GM19467 (cell line): ENCODE results near the gene MRPL20.
"Not testable (repeated sequence)": the region's sequence is repeated elsewhere in the genome, so short reads cannot be mapped to it uniquely, and the experiment has no call there.

Experiments used
- ATAC-seq: cut with Tn5 transposase; IDR thresholded peaks from one replicate; pipeline ENCODE4 v1.9.1; 2021; ENCODE audit warnings: mild to moderate bottlenecking, moderate library complexity; ENCODE audit not compliant: unreplicated experiment

MRPL20 gene

DNA sequence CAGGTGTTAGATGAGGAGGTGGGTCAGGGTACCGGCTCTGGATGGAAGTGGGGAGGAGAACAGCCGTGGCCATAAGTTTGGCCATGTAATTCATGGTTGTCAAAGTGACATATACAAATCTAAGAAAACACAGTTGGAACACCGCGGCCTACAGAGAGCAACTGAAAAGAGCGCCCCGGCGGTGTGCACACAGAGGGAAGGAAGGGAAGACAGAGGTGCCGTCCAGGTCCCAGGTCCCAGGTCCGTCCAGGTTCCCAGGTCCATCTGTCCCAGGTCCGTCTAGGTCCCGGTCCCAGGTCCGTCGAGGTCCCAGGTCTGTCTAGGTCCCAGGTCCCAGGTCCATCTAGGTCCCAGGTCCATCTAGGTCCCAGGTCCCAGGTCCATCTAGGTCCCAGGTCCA, 4.5 kb upstream of the MRPL20 start:
- no peak for ATAC-seq

DNA sequence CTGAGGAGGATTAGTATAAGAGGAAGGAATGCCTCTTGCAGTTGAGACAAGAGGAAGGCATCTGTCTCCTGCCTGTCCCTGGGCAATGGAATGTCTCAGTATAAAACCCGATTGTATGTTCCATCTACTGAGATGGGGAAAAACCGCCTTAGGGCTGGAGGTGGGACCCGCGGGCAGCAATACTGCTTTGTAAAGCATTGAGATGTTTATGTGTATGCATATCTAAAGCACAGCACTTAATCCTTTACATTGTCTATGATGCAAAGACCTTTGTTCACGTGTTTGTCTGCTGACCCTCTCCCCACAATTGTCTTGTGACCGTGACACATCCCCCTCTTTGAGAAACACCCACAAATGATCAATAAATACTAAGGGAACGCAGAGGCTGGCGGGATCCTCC, 3.1 kb upstream of the MRPL20 start:
- not testable (repeated sequence) for ATAC-seq

- peak; percentile 32 for ATAC-seq
Measured at GRCh38 chr1:1407636-1408318, 684 bp upstream of the MRPL20 start.

- no peak for ATAC-seq
Measured at GRCh38 chr1:1406101-1406820, 832 bp downstream of the MRPL20 start.

DNA sequence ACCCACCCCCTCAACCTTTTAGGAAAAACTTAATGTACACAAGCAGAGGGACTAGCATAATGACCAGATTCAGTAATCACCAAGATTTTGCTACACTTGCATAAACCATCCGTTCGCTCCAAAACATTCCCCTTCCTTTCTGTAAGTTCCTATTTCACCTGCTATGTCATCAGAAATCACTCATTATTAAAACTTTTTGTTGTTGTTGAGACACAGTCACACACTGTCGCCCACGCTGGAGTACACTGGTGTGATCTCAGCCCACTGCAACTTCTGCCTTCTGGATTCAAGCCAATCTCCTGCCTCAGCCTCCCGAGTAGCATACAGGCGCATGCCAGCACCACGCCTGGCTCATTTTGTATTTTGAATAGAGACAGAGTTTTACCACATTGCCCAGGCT, 3.4 kb downstream of the MRPL20 start:
- no peak for ATAC-seq

- ATAC-seq: not testable (repeated sequence)
Measured at GRCh38 chr1:1402901-1403392, 4.1 kb downstream of the MRPL20 start.

GRCh38 chr1:1402072-1402900, 4.8 kb downstream of the MRPL20 start:
- ATAC-seq: no peak

GRCh38 chr1:1401457-1402010, 5.6 kb downstream of the MRPL20 start:
- ATAC-seq: no peak

DNA sequence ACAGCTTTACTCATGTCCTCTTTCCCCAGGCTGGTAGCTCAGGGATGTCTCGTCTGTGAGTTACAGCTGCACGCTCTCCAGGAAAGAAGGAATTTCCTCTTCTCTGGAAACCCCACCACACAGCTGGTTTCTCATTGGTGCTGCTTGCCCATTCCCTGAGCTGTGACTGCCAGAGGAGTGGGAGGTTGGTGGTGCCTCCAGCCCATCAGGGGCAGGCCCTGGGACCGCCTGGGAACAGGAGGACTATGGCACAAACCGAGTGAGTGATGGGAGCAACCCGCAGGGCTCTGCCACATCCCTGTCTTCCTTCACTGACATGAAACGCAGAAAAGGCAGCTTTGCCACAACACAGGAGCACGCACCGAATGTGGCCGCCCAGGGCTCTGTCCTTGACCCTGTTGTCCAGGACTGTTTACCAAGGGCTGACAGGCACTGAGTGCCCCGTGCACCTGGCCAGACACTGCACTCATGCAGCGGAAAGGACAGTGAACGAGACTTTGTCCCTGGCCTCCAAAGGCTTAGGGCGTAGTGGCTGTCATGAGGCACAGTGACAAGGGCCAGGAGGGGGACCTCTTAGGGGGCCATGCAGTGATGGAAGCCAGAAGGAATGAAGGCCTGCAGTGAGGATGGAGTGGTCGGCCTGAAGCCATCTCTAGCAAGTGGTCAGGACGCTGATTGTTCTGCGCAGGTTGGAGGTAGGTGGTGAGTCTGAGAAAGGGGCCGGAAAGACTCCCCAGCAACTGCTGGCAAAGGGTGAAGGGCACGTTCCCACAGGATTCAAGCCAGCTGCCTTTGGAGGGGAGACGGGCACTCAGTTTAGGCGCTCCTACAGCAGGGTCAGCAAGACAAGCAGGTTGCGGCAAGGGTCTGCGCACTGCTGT, 6.3 kb downstream of the MRPL20 start:
- no peak for ATAC-seq

GRCh38 chr1:1399872-1400575, 7.1 kb downstream of the MRPL20 start:
- no peak for ATAC-seq

DNA sequence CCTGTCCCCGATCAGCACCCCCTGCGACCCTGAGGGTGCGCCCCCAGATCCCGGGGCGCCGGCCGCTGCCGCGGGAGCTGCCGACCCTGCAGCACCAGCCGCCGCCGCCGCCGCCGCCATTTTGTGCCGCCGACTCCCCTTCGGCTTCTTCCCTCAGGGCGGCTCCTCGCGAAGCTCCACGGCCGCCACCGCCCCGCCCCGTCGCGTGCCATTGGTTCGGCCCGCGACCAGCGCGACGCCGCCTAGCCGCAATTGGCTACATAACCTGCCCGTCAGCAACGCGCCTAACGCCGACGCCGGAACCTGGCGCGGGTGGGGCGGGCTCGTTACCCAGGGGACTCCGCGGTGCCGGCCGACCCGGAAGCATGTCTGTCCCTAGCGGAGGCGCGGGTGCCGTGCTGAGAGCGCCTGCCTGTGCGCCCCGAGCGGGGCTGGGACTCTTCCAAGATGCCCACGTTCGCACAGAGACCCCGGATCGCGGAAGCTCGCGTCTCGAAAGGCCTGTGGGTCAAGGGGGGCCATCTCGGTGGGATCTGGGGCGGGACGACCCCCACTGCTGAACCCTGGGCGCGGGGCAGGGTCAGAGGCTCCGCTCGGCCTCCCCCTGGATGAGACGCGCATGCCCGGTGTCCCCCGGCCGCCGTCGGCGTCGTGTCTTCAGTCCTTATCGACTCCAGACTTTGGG, 7.8 kb downstream of the MRPL20 start, which contains the start of gene CCNL2:
Gene CCNL2 (minus strand): TSS at position 149 of the 685 bp plus-strand sequence. CDS start 29 bp downstream, at position 120.
- peak; percentile 92 for ATAC-seq

- no peak for ATAC-seq
Measured at GRCh38 chr1:1398677-1399186, 8.4 kb downstream of the MRPL20 start.

GRCh38 chr1:1397839-1398523, 9.1 kb downstream of the MRPL20 start:
- ATAC-seq: no peak

DNA sequence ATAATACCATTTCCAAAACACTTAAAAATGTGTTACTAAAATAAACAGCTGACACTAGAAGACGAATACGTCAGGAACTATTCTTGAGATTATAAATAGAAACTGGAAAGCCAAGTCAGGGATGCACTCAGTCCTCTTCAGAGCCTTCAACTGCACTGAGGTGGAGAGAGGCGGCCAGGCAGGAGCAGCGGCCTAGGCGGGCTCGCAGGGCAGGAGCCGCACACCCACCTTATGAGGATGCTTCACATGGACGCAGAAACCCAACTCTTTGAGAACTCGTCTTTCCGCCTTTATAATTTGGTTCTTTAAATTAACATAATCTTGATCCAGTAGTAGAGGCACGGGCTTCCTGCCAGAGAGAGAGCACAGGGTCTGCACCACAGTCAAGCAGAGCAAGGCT, 11.9 kb downstream of the MRPL20 start:
- no peak for ATAC-seq

DNA sequence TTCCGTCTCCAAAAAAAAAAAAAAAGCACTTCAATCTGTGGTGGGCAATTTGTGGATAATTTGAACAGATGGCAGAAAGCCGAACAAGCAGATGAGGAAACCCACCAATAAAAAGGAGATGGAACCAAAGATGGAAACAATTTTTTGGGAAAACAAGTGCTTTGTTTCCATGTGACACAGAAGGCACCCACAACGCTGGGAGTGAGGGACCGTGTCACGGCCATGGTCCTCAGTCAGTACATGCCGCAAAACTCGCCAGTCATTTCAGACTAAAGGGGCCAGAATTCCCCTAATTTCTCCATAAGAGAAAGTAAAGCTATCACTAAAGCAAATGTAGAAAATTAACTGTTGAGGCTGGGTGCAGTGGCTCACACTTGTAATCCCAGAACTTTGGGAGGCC, 13.0 kb downstream of the MRPL20 start:
- no peak for ATAC-seq

GRCh38 chr1:1393428-1393827, 13.7 kb downstream of the MRPL20 start:
- ATAC-seq: no peak

GRCh38 chr1:1393014-1393413, 14.1 kb downstream of the MRPL20 start:
- no peak for ATAC-seq

GRCh38 chr1:1391225-1391624, 15.9 kb downstream of the MRPL20 start:
- ATAC-seq: no peak
